WTC11 (cell line): Measurements from ENCODE around the gene GUCA2A. TPM values are rescaled to one million over a fixed set of nuclear protein-coding genes. Genes with fewer than 3 reads are reported as not detected.
A peak's percentile ranks its signal among the peaks of the same experiment; 100 is the strongest.

Experiments used
- ATAC-seq: fragments of 200-7000 bp; cut with Tn5 transposase; 2 replicates; pipeline ENCODE4 v1.10.0; 2021; ENCODE audit warnings: mild to moderate bottlenecking, moderate library complexity
- CTCF ChIA-PET: fragments of 300-600 bp; sonication (Branson Sonifier 250); formaldehyde crosslinking; loops from one replicate; lab custom pipeline; 2021; ENCODE audit warnings: antibody characterized with exemption; lab: Charles Lee
- POLR2A ChIA-PET: fragments of 350-600 bp; sonication (Branson Sonifier 250); formaldehyde crosslinking; loops from one replicate; lab custom pipeline; 2021; ENCODE audit warnings: antibody characterized with exemption; lab: Charles Lee
- DNase-seq: peaks from one replicate; pipeline ENCODE4 v3.0.0; 2021; ENCODE audit warnings: low spot score
- H3K27ac Mint-ChIP-seq: 2 replicates; pipeline ENCODE4 v1.8.0; 2021; ENCODE audit warnings: mixed read lengths
- H3K27me3 Mint-ChIP-seq: 2 replicates; pipeline ENCODE4 v1.8.0; 2021; ENCODE audit warnings: low read depth, mild to moderate bottlenecking, moderate library complexity, mixed read lengths
- H3K36me3 Mint-ChIP-seq: 2 replicates; pipeline ENCODE4 v1.8.0; 2021; ENCODE audit warnings: mixed read lengths
- H3K4me1 Mint-ChIP-seq: 2 replicates; pipeline ENCODE4 v1.8.0; 2022; ENCODE audit warnings: mixed read lengths
- H3K4me3 Mint-ChIP-seq: 2 replicates; pipeline ENCODE4 v1.8.0; 2021; ENCODE audit warnings: mild to moderate bottlenecking, moderate library complexity, mixed read lengths
- H3K9me3 Mint-ChIP-seq: 2 replicates; pipeline ENCODE4 v1.8.0; 2021; ENCODE audit warnings: mixed read lengths
- AR ChIP-seq: fragments of 250-450 bp; sonication (Bioruptor Pico); IDR thresholded peaks from 2 replicates; pipeline ENCODE4 v1.9.0; 2021; ENCODE audit warnings: mild to moderate bottlenecking
- ARID4B ChIP-seq: sonication (generic); formaldehyde crosslinking; IDR thresholded peaks from 2 replicates; pipeline ENCODE4 v1.8.0; 2023; ENCODE audit warnings: missing genetic modification reagents, mild to moderate bottlenecking, borderline replicate concordance
- E2F4 ChIP-seq: sonication (generic); formaldehyde crosslinking; IDR thresholded peaks from 2 replicates; pipeline ENCODE4 v1.8.1; 2022; ENCODE audit warnings: low read depth, mild to moderate bottlenecking, moderate library complexity, missing genetic modification reagents, borderline replicate concordance
- E2F5 ChIP-seq: sonication (generic); formaldehyde crosslinking; IDR thresholded peaks from 2 replicates; pipeline ENCODE4 v1.8.1; 2022; ENCODE audit warnings: mild to moderate bottlenecking, moderate library complexity, missing genetic modification reagents
- FOXJ3 ChIP-seq: sonication (generic); formaldehyde crosslinking; IDR thresholded peaks from 2 replicates; pipeline ENCODE4 v1.9.0; 2021; ENCODE audit warnings: missing genetic modification reagents, mild to moderate bottlenecking, borderline replicate concordance
- FOXK1 ChIP-seq: sonication (generic); formaldehyde crosslinking; IDR thresholded peaks from 2 replicates; pipeline ENCODE4 v1.8.0; 2022; ENCODE audit warnings: mild to moderate bottlenecking, moderate library complexity, missing genetic modification reagents
- FOXP1 ChIP-seq: sonication (generic); formaldehyde crosslinking; IDR thresholded peaks from 2 replicates; pipeline ENCODE4 v1.8.0; 2022; ENCODE audit warnings: missing genetic modification reagents, mild to moderate bottlenecking, moderate library complexity, borderline replicate concordance
- IRF1 ChIP-seq: sonication (generic); formaldehyde crosslinking; IDR thresholded peaks from 2 replicates; pipeline ENCODE4 v1.8.0; 2023; ENCODE audit warnings: missing genetic modification reagents
- IRF2 ChIP-seq: sonication (generic); formaldehyde crosslinking; IDR thresholded peaks from 2 replicates; pipeline ENCODE4 v1.8.0; 2022; ENCODE audit warnings: low read depth, missing genetic modification reagents, borderline replicate concordance
- JAZF1 ChIP-seq: fragments of 250-450 bp; sonication (Bioruptor Pico); IDR thresholded peaks from 2 replicates; pipeline ENCODE4 v1.9.0; 2021; ENCODE audit warnings: moderate library complexity, mild to moderate bottlenecking, inconsistent platforms
- JUN ChIP-seq: sonication (generic); formaldehyde crosslinking; IDR thresholded peaks from 2 replicates; pipeline ENCODE4 v1.8.0; 2023; ENCODE audit warnings: mild to moderate bottlenecking, missing genetic modification reagents
- MYBL2 ChIP-seq: sonication (generic); formaldehyde crosslinking; IDR thresholded peaks from 2 replicates; pipeline ENCODE4 v1.8.1; 2023; ENCODE audit warnings: mild to moderate bottlenecking, moderate library complexity, missing genetic modification reagents
- NFYB ChIP-seq: sonication (generic); formaldehyde crosslinking; conservative IDR thresholded peaks from 2 replicates; pipeline ENCODE4 v1.8.0; 2022; ENCODE audit warnings: low read depth, missing genetic modification reagents
- PREB ChIP-seq: sonication (generic); formaldehyde crosslinking; IDR thresholded peaks from 2 replicates; pipeline ENCODE4 v1.8.1; 2022; ENCODE audit warnings: mild to moderate bottlenecking, missing genetic modification reagents, moderate library complexity, borderline replicate concordance
- SOX15 ChIP-seq: fragments of 250-450 bp; sonication (Bioruptor Pico); IDR thresholded peaks from 2 replicates; pipeline ENCODE4 v1.9.0; 2021; ENCODE audit warnings: mild to moderate bottlenecking
- TCF7 ChIP-seq: sonication (generic); formaldehyde crosslinking; IDR thresholded peaks from 2 replicates; pipeline ENCODE4 v1.8.0; 2022; ENCODE audit warnings: mild to moderate bottlenecking, low read depth, missing genetic modification reagents, moderate library complexity
- TEAD4 ChIP-seq: sonication (generic); formaldehyde crosslinking; IDR thresholded peaks from 2 replicates; pipeline ENCODE4 v1.8.0; 2022; ENCODE audit warnings: mild to moderate bottlenecking, missing genetic modification reagents
- ZBTB21 ChIP-seq: sonication (generic); formaldehyde crosslinking; IDR thresholded peaks from 2 replicates; pipeline ENCODE4 v1.8.1; 2023; ENCODE audit warnings: mild to moderate bottlenecking, missing genetic modification reagents, borderline replicate concordance
- ZNF121 ChIP-seq: sonication (generic); formaldehyde crosslinking; IDR thresholded peaks from 2 replicates; pipeline ENCODE4 v1.8.0; 2023; ENCODE audit warnings: missing genetic modification reagents
- ZNF416 ChIP-seq: fragments of 250-450 bp; sonication (Bioruptor Pico); IDR thresholded peaks from 2 replicates; pipeline ENCODE4 v1.9.0; 2021; ENCODE audit warnings: mild to moderate bottlenecking, inconsistent platforms
- total RNA-seq: library from RNA; stranded (reverse); gene quantifications from 3 replicates; pipeline ENCODE4 v1.2.3, GENCODE V29; 2021

The GUCA2A gene
- total RNA-seq, 1 experiment from 2014 or later: not detected

GRCh38 chr1:42183210-42183956 is 18.8 kb upstream of the GUCA2A start:
- no peak for DNase-seq
- H3K27ac Mint-ChIP-seq: 0 out of 2 replicates have a peak overlapping the region, but pooled peaks have one; percentile 12
- H3K27me3 Mint-ChIP-seq: no peaks in the 10 kb centered on the region
- H3K4me3 Mint-ChIP-seq: no peak overlapping the region
- TF ChIP-seq ZNF121 (no peak), MYBL2 (CRISPR knock-in tag) (no peak), JUN (CRISPR knock-in tag) (no peak), PREB (CRISPR knock-in tag) (no peak), FOXP1 (no peak), AR (CRISPR knock-in tag) (no peak), ZNF416 (CRISPR knock-in tag) (no peak), JAZF1 (CRISPR knock-in tag) (no peak), E2F4 (no peak)
- ATAC-seq: no peak
- peaks cover 8% of the 10 kb centered on the region for H3K4me1 Mint-ChIP-seq
- POLR2A ChIA-PET: no interaction called here
- H3K9me3 Mint-ChIP-seq: no peaks in the 10 kb centered on the region
- CTCF ChIA-PET: interaction anchor here (1.7 kb wide), 1 partner anchor 10 kb away, joined by 4 read pairs; no protein-coding TSS in a partner anchor
- peaks cover 24% of the 10 kb centered on the region for H3K36me3 Mint-ChIP-seq

GRCh38 chr1:42181687-42182086 is 17.1 kb upstream of the GUCA2A start:
- POLR2A ChIA-PET: no interaction called here
- Mint-ChIP-seq H3K9me3 (no peaks in the 10 kb centered on the region), H3K4me1 (peaks cover 10% of the 10 kb centered on the region), H3K27ac (no peak overlapping the region)
- CTCF ChIA-PET: no interaction called here
- no peak for ATAC-seq
- TF ChIP-seq NFYB (CRISPR knock-in tag) (no peak), ZBTB21 (CRISPR knock-in tag) (no peak), SOX15 (CRISPR knock-in tag) (no peak), TCF7 (CRISPR knock-in tag) (no peak), TEAD4 (no peak)
- TF ChIP-seq, all 79 proteins: peak for 0
- Mint-ChIP-seq H3K4me3 (no peak overlapping the region), H3K27me3 (no peaks in the 10 kb centered on the region), H3K36me3 (peaks cover 13% of the 10 kb centered on the region; the same call in 1 of the 2 replicates)
- no peak for DNase-seq

GRCh38 chr1:42179900-42180329 is 15.4 kb upstream of the GUCA2A start:
- H3K4me3 Mint-ChIP-seq: no peak overlapping the region
- no peak for ATAC-seq
- TF ChIP-seq ARID4B (no peak), E2F5 (CRISPR knock-in tag) (no peak), FOXK1 (CRISPR knock-in tag) (no peak), FOXJ3 (CRISPR knock-in tag) (no peak), IRF2 (CRISPR knock-in tag) (no peak), JAZF1 (CRISPR knock-in tag) (no peak), TEAD4 (no peak), IRF1 (CRISPR knock-in tag) (no peak)

More at GRCh38 chr1:42179900-42180329, 15.4 kb upstream of the GUCA2A start:
- no peak for DNase-seq
- CTCF ChIA-PET: no interaction called here
- no peaks in the 10 kb centered on the region for H3K27me3 Mint-ChIP-seq
- H3K27ac Mint-ChIP-seq: no peak overlapping the region
- peaks cover 10% of the 10 kb centered on the region for H3K4me1 Mint-ChIP-seq
- POLR2A ChIA-PET: no interaction called here
- no peaks in the 10 kb centered on the region for H3K9me3 Mint-ChIP-seq
- H3K36me3 Mint-ChIP-seq: peaks cover 9% of the 10 kb centered on the region; the same call in 1 of the 2 replicates
